ENCODE measurements around the gene CDK8. TPM values are rescaled to one million over a fixed set of nuclear protein-coding genes. Genes with fewer than 3 reads are reported as not detected.

Gene CDK8
- total RNA-seq, 1 experiment from 2014 or later, result 35.1 TPM

DNA sequence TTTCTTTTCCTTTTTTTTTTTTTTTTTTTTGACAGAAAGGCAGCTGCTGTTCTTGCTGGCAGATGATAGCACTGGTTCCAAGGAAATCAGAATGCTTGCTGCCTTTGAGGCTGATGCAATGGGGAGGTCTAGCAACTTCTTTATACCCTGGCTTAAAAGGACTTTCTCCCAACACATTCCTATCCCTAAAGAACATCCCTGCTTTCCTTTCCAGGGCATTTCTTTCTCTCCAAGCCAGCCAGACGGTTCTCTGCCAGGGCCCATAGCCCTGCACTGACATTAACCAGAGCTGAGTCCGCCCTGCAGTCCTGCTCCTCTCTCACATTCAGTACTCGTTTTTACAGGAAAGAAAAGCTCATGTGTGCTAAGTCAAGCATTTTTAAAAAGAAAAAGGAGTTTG lies 169.7 kb downstream of the CDK8 start:
- TF ChIP-seq, protein P1, sequence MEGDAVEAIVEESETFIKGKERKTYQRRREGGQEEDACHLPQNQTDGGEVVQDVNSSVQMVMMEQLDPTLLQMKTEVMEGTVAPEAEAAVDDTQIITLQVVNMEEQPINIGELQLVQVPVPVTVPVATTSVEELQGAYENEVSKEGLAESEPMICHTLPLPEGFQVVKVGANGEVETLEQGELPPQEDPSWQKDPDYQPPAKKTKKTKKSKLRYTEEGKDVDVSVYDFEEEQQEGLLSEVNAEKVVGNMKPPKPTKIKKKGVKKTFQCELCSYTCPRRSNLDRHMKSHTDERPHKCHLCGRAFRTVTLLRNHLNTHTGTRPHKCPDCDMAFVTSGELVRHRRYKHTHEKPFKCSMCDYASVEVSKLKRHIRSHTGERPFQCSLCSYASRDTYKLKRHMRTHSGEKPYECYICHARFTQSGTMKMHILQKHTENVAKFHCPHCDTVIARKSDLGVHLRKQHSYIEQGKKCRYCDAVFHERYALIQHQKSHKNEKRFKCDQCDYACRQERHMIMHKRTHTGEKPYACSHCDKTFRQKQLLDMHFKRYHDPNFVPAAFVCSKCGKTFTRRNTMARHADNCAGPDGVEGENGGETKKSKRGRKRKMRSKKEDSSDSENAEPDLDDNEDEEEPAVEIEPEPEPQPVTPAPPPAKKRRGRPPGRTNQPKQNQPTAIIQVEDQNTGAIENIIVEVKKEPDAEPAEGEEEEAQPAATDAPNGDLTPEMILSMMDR (IDR thresholded peaks at IDR 0.05; ENCODE audit: insufficient read depth in 1 of 2, low read depth in 1 of 2, low read length in 1 of 2, severe bottlenecking in 1 of 2, unreplicated experiment in 1 of 2), result no peak
- Histone ChIP-seq H3K27me3 (replicated peaks; ENCODE audit: control insufficient read depth, insufficient read depth, low read length) (no peaks in the 10 kb centered on the region), H3K4me1 (peaks cover 30% of the 10 kb centered on the region), H3K36me3 (ENCODE audit: control insufficient read depth, insufficient read depth, low read length) (no peaks in the 10 kb centered on the region), H3K9me3 (no peaks in the 10 kb centered on the region), H3K4me3 (ENCODE audit: low read depth, low read length) (no peak overlapping the region)
- H3K4me3 Mint-ChIP-seq (ENCODE audit: unreplicated experiment), result no peak overlapping the region
- peaks cover 11% of the 10 kb centered on the region for H3K36me3 Mint-ChIP-seq (ENCODE audit: insufficient read depth, unreplicated experiment)
- peak overlapping the region; percentile 38 for H3K27ac Mint-ChIP-seq (ENCODE audit: unreplicated experiment)
- no TSS peak for BruUV-seq (replicated peaks)
- peaks cover 31% of the 10 kb centered on the region for H3K4me1 Mint-ChIP-seq (ENCODE audit: low read depth, unreplicated experiment)
- CTCF ChIA-PET, result no interaction called here
- no peaks in the 10 kb centered on the region for H3K27me3 Mint-ChIP-seq (ENCODE audit: insufficient read depth, unreplicated experiment)
- intact Hi-C loops (cut with micrococcal nuclease; ENCODE audit: unreplicated experiment), result loop anchor here (10.0 kb wide), 1 partner anchor 169 kb away; the partner anchor contains the start of gene CDK8
- no peak for DNase-seq
- H3K9me3 Mint-ChIP-seq (ENCODE audit: unreplicated experiment), result no peaks in the 10 kb centered on the region
- POLR2A ChIA-PET, result interaction anchor here (0.6 kb wide), 1 partner anchor 240 kb away, joined by 13 read pairs; no protein-coding TSS in a partner anchor

DNA sequence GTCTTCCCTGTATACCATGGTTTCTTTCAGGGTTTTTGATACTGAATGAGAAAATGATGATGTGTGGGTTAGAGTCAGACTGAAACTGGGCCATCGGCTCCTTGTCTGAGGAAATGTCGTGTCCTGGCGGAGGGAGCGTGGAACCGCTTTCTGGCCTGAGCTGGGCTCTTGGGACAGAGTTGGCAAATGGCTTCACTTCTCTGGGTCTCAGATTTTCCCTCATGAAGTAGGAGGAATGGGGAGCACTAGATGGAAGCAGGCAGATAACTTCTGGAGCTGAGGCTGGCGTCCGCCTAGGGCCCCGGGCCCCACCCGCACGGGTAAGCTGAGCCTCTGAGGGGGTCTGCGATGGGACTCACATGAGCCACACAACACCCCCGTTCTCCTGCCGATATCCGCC lies 170.3 kb downstream of the CDK8 start:
- no peaks in the 10 kb centered on the region for H3K27me3 Mint-ChIP-seq (ENCODE audit: insufficient read depth, unreplicated experiment)
- Histone ChIP-seq H3K36me3 (ENCODE audit: control insufficient read depth, insufficient read depth, low read length) (no peaks in the 10 kb centered on the region), H3K9me3 (no peaks in the 10 kb centered on the region), H3K4me3 (ENCODE audit: low read depth, low read length) (no peak overlapping the region), H3K4me1 (peaks cover 26% of the 10 kb centered on the region), H3K27me3 (replicated peaks; ENCODE audit: control insufficient read depth, insufficient read depth, low read length) (no peaks in the 10 kb centered on the region)
- peaks cover 11% of the 10 kb centered on the region for H3K36me3 Mint-ChIP-seq (ENCODE audit: insufficient read depth, unreplicated experiment)
- CTCF ChIA-PET, result no interaction called here
- H3K4me3 Mint-ChIP-seq (ENCODE audit: unreplicated experiment), result no peak overlapping the region
- intact Hi-C loops (cut with micrococcal nuclease; ENCODE audit: unreplicated experiment), result loop anchor here (10.0 kb wide), 1 partner anchor 169 kb away; the partner anchor contains the start of gene CDK8
- POLR2A ChIA-PET, result no interaction called here
- peak overlapping the region; percentile 38 for H3K27ac Mint-ChIP-seq (ENCODE audit: unreplicated experiment)
- DNase-seq, result no peak
- TF ChIP-seq, protein P1 (IDR thresholded peaks at IDR 0.05; ENCODE audit: insufficient read depth in 1 of 2, low read depth in 1 of 2, low read length in 1 of 2, severe bottlenecking in 1 of 2, unreplicated experiment in 1 of 2), result no peak
- H3K4me1 Mint-ChIP-seq (ENCODE audit: low read depth, unreplicated experiment), result peaks cover 31% of the 10 kb centered on the region
- no TSS peak for BruUV-seq (replicated peaks)
- no peaks in the 10 kb centered on the region for H3K9me3 Mint-ChIP-seq (ENCODE audit: unreplicated experiment)

- H3K4me3 ChIP-seq (ENCODE audit: low read depth, low read length), result no peak overlapping the region
- TF ChIP-seq, protein P1 (IDR thresholded peaks at IDR 0.05; ENCODE audit: insufficient read depth in 1 of 2, low read depth in 1 of 2, low read length in 1 of 2, severe bottlenecking in 1 of 2, unreplicated experiment in 1 of 2), result no peak
- intact Hi-C loops (cut with micrococcal nuclease; ENCODE audit: unreplicated experiment), result loop anchor here (10.0 kb wide), 1 partner anchor 171 kb away; the partner anchor contains the start of gene CDK8
- POLR2A ChIA-PET, result interaction anchor here (0.8 kb wide), 2 partner anchors 13 kb away, joined by 3 to 5 read pairs; no protein-coding TSS in a partner anchor
- H3K27me3 ChIP-seq (replicated peaks; ENCODE audit: control insufficient read depth, insufficient read depth, low read length), result no peaks in the 10 kb centered on the region
- Mint-ChIP-seq H3K4me1 (ENCODE audit: low read depth, unreplicated experiment) (peaks cover 24% of the 10 kb centered on the region), H3K4me3 (ENCODE audit: unreplicated experiment) (peak overlapping the region; percentile 6), H3K27me3 (ENCODE audit: insufficient read depth, unreplicated experiment) (no peaks in the 10 kb centered on the region), H3K9me3 (ENCODE audit: unreplicated experiment) (no peaks in the 10 kb centered on the region), H3K27ac (ENCODE audit: unreplicated experiment) (peak overlapping the region; percentile 19), H3K36me3 (ENCODE audit: insufficient read depth, unreplicated experiment) (peaks cover 4% of the 10 kb centered on the region)
- H3K9me3 ChIP-seq, result no peaks in the 10 kb centered on the region
- peaks cover 21% of the 10 kb centered on the region for H3K4me1 ChIP-seq
- no peaks in the 10 kb centered on the region for H3K36me3 ChIP-seq (ENCODE audit: control insufficient read depth, insufficient read depth, low read length)
- DNase-seq, result no peak
- CTCF ChIA-PET, result interaction anchor here (0.6 to 1.3 kb wide), 5 partner anchors 71 to 273 kb away, joined by 3 to 6 read pairs (median 3); no protein-coding TSS in a partner anchor
- no TSS peak for BruUV-seq (replicated peaks)
These were observed 171.8 kb downstream of the CDK8 start for GRCh38 chr13:26425443-26426358.
